Panc1 (cell line): ENCODE measurements around the gene TSPAN14. TPM values are rescaled to one million over a fixed set of nuclear protein-coding genes. Genes with fewer than 3 reads are reported as not detected.

Experiments used
- ATAC-seq: fragments of 200-7000 bp; cut with Tn5 transposase; 2 replicates; pipeline ENCODE4 v1.9.1; 2020; ENCODE audit warnings: mild to moderate bottlenecking, moderate library complexity
- BruUV-seq: library from RNA; stranded (reverse); fragments of 400-500 nt; replicated peaks from 2 replicates; lab custom pipeline; 2021; lab: Mats Ljungman, UMichigan
- CTCF ChIA-PET: fragments of 300-600 bp; sonication (Branson Sonifier 250); formaldehyde crosslinking; loops from one replicate; lab custom pipeline; 2022; ENCODE audit warnings: antibody characterized with exemption; lab: Charles Lee
- POLR2A ChIA-PET: fragments of 300-600 bp; sonication (Branson Sonifier 250); formaldehyde crosslinking; loops from one replicate; lab custom pipeline; 2022; ENCODE audit warnings: antibody characterized with exemption; lab: Charles Lee
- DNase-seq: peaks from one replicate; pipeline ENCODE4 v3.0.0-alpha.2; 2010; ENCODE audit warnings: low read depth, low spot score
- H3K27ac ChIP-seq: 2 replicates; pipeline ENCODE4 v1.5.1; 2011; ENCODE audit warnings: mild to moderate bottlenecking, low read length, inconsistent platforms
- H3K27me3 ChIP-seq: fragments of 200-500 bp; sonication (Bioruptor generic); 2 replicates; pipeline ENCODE4 v1.6.0; 2014; ENCODE audit warnings: low read length, inconsistent platforms; ENCODE audit not compliant: control insufficient read depth, insufficient read depth
- H3K36me3 ChIP-seq: fragments of 200-500 bp; sonication (Bioruptor generic); 2 replicates; pipeline ENCODE4 v1.5.1; 2014; ENCODE audit warnings: inconsistent platforms, mild to moderate bottlenecking, low read length, moderate library complexity; ENCODE audit not compliant: control insufficient read depth, insufficient read depth
- H3K4me1 ChIP-seq: 2 replicates; pipeline ENCODE4 v1.5.1; 2011; ENCODE audit warnings: inconsistent platforms, mild to moderate bottlenecking, low read length, moderate library complexity; ENCODE audit not compliant: control insufficient read depth, insufficient read depth
- H3K4me3 ChIP-seq, 2 experiments: 2 replicates each; pipeline ENCODE4 v1.5.1; 2011 to 2012; ENCODE audit warnings: low read depth in 2 of 2, low read length in 2 of 2, mild to moderate bottlenecking in 2 of 2, inconsistent platforms in 1 of 2, moderate library complexity in 1 of 2
- H3K9me3 ChIP-seq: fragments of 200-500 bp; sonication (Bioruptor generic); 2 replicates; pipeline ENCODE4 v1.5.1; 2014; ENCODE audit warnings: low read depth, mild to moderate bottlenecking, inconsistent platforms, low read length, moderate library complexity; ENCODE audit not compliant: control insufficient read depth, insufficient read depth
- CTCF ChIP-seq: fragments of 450-650 bp; IDR thresholded peaks from 2 replicates; pipeline ENCODE4 v1.5.1; 2017; ENCODE audit warnings: mild to moderate bottlenecking
- POLR2AphosphoS5 ChIP-seq: IDR thresholded peaks from 2 replicates; pipeline ENCODE4 v1.6.1; 2012; ENCODE audit warnings: mild to moderate bottlenecking, low read depth, low read length, moderate library complexity
- REST ChIP-seq, 2 experiments: IDR thresholded peaks; 2 replicates each; pipeline ENCODE4 v1.6.1; 2011 to 2012; ENCODE audit warnings: low read depth in 2 of 2, control low read depth in 1 of 2, low read length in 1 of 2, mild to moderate bottlenecking in 1 of 2, moderate library complexity in 1 of 2; ENCODE audit not compliant: insufficient read depth in 1 of 2
- SIN3A ChIP-seq: IDR thresholded peaks from 2 replicates; pipeline ENCODE4 v1.6.1; 2012; ENCODE audit warnings: low read depth, mild to moderate bottlenecking, low read length, moderate library complexity, borderline replicate concordance; ENCODE audit not compliant: insufficient read depth
- TCF7L2 ChIP-seq: IDR thresholded peaks from 2 replicates; pipeline ENCODE4 v1.6.1; 2011; ENCODE audit warnings: mild to moderate bottlenecking, low read depth, low read length, inconsistent platforms
- in situ Hi-C: cut with HindIII; loops from 2 replicates; pipeline ENCODE4 v1.10.0; 2016; ENCODE audit warnings: low sequenced_read_pairs, low pct_unique_long_range_greater_than_20kb
- intact Hi-C: fragments of 100-400 bp; cut with micrococcal nuclease; formaldehyde crosslinking; loops from one replicate; pipeline ENCODE4 v1.10.0; 2022; ENCODE audit not compliant: unreplicated experiment
- total RNA-seq: library from RNA; stranded (reverse); gene quantifications from one replicate; pipeline ENCODE4 v1.2.1, GENCODE V29; 2021; ENCODE audit not compliant: unreplicated experiment

The TSPAN14 gene
- total RNA-seq, 1 experiment from 2014 or later, result 39.0 TPM

- in situ Hi-C loops, result no loop called here
Observed at GRCh38 chr10:80579849-80580637, 125.9 kb downstream of the TSPAN14 start.

More at GRCh38 chr10:80579849-80580637, 125.9 kb downstream of the TSPAN14 start:
- TF ChIP-seq REST (IDR thresholded peaks at IDR 0.05; ENCODE audit: insufficient read depth in 1 of 2, low read depth in 2 of 2, low read length in 1 of 2), result no peak
- TF ChIP-seq POLR2AphosphoS5, result no peak
- TF ChIP-seq CTCF, result no peak
- TF ChIP-seq TCF7L2, result no peak
- TF ChIP-seq SIN3A, result no peak
- BruUV-seq, result no TSS peak
- Histone ChIP-seq H3K4me3 (no peak overlapping the region), H3K4me1 (no peaks in the 10 kb centered on the region), H3K36me3 (no peaks in the 10 kb centered on the region), H3K27me3 (peaks cover 19% of the 10 kb centered on the region), H3K9me3 (no peaks in the 10 kb centered on the region), H3K27ac (no peak overlapping the region)
- ATAC-seq (no peak), DNase-seq (no peak)
- ChIA-PET CTCF (no interaction called here), POLR2A (no interaction called here)
- intact Hi-C loops, result no loop called here
